GM19463 (cell line): ENCODE data around the gene ZKSCAN7.
"Not testable (repeated sequence)": the region's sequence is repeated elsewhere in the genome, so short reads cannot be mapped to it uniquely, and the experiment has no call there.

ENCODE experiments used
- ATAC-seq: cut with Tn5 transposase; IDR thresholded peaks from one replicate; pipeline ENCODE4 v1.9.1; 2021; ENCODE audit warnings: mild to moderate bottlenecking, moderate library complexity; ENCODE audit not compliant: unreplicated experiment

The ZKSCAN7 gene

DNA sequence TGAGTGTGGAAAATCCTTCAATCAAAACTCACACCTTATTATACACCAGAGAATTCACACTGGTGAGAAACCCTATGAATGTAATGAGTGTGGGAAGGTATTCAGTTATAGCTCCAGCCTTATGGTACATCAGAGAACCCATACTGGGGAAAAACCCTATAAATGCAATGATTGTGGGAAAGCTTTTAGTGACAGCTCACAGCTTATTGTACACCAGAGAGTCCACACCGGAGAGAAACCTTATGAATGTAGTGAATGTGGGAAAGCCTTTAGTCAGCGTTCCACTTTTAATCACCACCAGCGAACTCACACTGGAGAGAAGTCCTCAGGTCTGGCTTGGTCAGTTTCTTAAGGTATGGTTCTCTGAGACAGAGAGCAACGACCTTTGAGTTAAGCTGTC lies 16.0 kb downstream of the ZKSCAN7 start:
- no peak for ATAC-seq

DNA sequence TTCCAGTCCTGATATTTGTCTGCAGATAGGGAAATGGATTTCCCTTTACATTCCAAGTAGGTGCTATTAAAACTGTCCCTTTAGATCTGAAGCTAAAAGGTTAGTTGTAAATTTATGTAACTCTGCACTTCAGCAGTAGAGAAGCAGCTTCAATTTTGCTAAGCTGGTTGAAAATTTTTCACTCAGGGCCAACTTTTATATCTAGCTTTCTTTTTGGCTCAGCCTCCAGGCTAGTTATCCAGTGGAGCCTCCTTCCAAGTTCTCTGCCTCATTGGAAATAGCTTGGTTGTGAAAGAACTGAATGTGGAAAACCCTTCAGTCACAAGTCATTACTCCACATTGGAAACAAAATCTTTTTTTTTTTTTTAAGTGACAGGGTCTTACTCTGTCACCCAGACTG lies 21.6 kb downstream of the ZKSCAN7 start:
- ATAC-seq = no peak

DNA sequence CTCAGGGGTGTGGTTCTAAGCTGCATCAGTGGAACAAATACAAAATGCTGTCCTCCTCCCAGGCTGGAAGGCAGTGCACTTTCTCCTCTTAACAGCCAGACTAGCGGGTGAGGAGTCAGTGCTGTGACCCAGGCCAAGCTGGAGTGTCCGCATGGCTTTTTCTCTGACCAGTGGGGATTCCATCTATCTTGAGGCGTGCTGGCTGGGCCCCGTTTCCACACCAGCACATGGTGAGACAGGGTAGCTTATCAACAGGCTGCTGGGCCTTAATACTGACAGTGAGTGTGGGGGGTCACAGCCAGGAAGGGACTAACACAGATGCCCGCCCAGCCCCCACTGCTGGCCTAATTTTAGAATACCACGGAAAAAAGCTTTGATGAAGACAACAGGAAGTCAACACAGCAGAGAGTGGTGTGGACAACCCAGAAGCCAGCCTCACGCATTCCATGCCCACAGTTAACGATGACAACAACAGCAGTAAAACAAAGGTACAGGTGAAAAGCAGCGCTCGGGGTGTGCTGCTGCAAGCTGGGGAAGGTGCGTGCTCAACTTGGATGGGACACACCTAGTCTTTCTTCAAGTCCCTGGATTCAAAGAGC lies 22.5 kb downstream of the ZKSCAN7 start:
- ATAC-seq = not testable (repeated sequence)

DNA sequence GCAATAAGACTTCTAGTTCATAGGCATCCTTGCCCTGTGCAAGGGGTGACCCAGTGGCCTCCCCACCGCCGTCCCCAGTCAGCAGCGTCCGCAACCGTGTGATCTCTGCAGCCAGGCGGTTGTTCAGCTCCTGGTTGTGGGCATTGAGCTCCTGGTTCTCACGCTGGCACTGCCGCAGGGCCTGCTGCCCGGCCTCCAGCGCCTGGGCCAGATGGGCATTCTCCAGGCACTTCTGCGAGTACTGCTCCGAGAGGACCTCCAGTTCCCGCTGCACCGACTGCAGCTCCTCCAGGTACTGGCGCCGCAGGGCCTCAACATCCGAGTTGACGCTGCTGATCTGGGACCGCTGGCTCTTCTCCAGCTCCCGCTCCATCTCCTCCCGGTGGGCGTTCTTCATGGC lies 23.3 kb downstream of the ZKSCAN7 start:
- ATAC-seq = not testable (repeated sequence)

DNA sequence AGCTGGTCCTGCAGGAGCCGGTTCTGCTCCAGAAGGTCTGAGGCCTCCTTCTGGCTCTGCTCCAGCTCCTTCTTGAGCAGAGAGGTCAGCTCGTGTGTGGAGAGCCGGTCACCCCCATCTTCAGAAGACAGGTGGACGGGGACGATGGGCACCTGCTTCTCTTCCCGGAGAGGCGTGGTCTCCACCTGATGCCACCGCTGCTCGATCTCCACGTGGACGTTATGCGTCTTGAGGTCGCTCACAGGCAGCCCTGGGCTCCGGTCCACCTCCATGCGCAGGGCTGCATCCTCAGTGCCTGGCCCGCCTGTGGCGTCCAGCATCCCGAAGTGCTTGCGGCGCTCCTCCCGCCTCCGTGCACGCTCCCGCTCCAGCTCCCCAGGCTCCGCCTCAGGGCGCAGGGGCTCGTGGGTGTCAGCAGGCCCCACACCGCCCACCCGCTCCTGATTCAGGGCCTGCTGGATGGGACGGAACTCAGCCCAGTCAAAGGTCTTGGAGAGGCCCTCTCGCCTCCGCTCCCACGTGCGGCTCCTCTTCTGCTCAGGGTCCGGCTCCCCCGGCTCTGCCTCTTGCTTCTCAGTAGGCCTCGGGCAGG lies 24.0 kb downstream of the ZKSCAN7 start:
- not testable (repeated sequence) for ATAC-seq

GRCh38 chr3:44579749-44580148 lies 24.8 kb downstream of the ZKSCAN7 start:
- not testable (repeated sequence) for ATAC-seq

- ATAC-seq = not testable (repeated sequence)
Observed at GRCh38 chr3:44580971-44581370, 26.0 kb downstream of the ZKSCAN7 start.

GRCh38 chr3:44584646-44585501 lies 29.9 kb downstream of the ZKSCAN7 start, which contains the start of gene ZNF660:
Gene ZNF660 (plus strand): TSS chr3:44584964. CDS start chr3:44594194, 9,230 bp downstream.
- peak; percentile 85 for ATAC-seq

DNA sequence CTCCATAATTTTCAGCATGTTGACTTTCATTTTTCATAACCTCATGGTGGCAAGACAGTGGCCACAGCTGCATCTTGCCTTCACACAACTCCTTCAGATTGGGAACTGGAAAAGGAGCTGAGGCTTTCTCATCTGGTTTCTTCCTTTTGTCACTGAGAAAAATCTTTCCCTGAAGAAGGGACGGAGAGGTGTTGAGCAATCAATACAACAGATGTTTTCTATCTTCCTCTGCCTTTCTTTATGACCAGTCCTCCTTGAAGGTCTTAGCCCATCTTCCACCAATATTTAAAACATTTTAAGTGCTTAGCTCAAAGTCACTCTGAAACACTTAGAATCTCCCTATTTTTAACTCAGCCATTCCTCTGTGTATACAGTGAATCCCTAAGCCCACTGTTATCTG lies 41.6 kb downstream of the ZKSCAN7 start:
- ATAC-seq = no peak

DNA sequence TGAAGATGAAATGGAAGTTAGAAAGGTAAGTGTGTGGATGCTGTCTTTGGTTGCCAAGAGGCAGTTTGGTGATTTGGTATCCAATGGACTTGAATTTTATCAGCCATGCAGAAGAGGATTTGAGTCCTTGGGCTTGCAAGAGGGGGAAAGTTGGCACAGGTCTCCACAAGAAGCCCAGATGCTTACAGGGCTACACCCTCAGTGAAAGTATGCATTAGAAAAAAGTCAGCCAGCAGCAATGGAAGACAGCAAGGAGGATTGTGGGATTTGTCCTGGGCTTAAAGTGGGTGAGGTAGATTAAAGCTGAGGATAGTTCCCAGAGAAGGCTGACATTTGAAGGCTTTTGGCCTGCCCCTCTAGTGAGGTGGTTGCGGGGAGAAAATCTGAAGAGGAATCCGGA lies 46.8 kb downstream of the ZKSCAN7 start:
- ATAC-seq = no peak

GRCh38 chr3:44612678-44613077 lies 57.7 kb downstream of the ZKSCAN7 start:
- ATAC-seq = no peak
